GM19372 (cell line): ENCODE measurements around the gene SDK2.

Experiments used
- ATAC-seq: cut with Tn5 transposase; IDR thresholded peaks from one replicate; pipeline ENCODE4 v1.9.1; 2021; ENCODE audit warnings: mild to moderate bottlenecking, low read depth, moderate library complexity; ENCODE audit not compliant: unreplicated experiment

SDK2 gene

DNA sequence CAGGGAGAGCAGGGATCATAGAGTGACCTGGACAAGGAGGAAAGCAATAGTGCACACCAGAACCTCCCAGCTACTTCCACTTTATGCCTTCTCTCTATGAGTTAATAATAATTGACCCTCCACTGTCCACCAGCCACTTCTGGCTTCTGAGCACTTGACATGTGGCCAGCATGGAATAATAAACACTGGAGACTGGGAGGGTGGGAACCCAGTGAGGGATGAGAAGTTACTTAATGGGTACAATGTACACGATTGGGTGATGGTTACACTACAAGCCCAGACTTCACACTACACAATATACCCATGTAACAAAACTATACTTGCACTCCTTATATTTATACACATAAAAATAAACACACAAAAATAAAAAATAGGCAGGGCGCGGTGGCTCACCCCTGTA is 343.9 kb downstream of the SDK2 start:
- ATAC-seq, result no peak

DNA sequence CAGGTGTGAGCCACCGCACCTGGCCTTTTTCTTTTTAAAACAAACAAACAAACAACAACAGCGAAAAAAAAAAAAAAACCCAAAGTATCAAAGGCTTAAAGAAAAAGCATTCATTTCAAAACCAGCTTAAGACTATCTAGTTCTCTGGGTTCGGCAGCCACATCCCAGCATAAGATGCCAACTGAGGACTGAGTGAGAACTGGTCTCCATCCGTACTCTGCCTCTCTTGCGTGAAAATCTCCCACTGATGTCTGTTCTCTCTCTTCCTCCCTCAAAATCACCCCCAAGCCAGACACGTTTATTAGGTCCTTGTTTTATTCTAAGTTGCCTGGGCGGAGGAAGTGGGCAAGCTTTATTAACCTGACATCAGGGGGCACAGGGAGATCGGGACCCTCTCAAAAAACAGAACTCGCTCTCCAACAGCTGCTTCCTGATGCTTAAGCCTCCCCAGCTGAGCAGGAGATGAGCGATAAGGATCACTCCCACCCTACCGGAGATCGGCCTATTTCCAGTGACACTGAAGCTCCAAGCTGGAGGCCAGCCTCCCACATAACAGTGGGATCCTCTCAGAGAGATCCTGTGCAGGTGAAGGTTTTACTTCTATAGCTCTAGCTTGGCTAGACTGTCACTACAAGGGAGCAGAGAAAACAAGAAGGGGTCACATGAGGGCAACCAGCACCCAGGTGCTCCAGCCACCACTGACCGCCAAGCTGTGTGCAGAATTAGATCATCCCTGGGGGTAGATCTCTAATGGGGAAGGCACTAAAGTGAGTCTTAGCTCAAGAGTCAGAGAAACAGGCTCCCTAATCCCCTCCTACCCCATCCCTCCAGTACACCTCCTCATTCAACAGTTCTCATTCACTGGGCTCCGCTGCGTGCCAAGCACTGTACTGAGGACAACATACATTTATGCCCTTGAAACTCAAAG is 346.0 kb downstream of the SDK2 start:
- ATAC-seq, result no peak

GRCh38 chr17:73293480-73293911 is 350.7 kb downstream of the SDK2 start:
- ATAC-seq, result no peak

GRCh38 chr17:73293031-73293430 is 351.2 kb downstream of the SDK2 start:
- no peak for ATAC-seq

DNA sequence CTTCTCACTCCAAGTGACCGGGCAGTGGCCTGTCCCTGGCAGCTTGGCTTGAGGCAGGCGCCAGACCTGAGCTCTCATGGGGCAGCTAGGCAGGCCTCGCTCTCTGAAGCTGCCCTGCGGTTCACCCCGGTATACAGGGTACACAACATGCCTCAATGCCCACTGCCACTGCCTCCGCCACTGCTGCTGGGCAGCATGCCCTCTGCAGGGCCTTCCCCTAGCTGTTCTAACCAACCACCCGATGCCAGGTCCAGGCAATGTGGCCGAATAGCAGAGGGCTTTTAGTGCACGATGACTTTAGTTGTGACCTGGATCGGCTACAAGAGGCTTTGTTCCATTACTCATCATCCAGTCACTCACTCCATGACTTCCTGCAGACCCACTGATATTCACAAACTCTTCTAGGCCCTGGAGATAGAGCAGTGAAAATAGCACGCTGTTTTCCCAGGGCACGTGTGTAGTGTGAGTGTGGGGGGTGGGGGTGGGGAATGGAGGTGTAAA is 352.2 kb downstream of the SDK2 start:
- no peak for ATAC-seq

GRCh38 chr17:73291260-73291801 is 352.9 kb downstream of the SDK2 start:
- peak; percentile 88 for ATAC-seq

DNA sequence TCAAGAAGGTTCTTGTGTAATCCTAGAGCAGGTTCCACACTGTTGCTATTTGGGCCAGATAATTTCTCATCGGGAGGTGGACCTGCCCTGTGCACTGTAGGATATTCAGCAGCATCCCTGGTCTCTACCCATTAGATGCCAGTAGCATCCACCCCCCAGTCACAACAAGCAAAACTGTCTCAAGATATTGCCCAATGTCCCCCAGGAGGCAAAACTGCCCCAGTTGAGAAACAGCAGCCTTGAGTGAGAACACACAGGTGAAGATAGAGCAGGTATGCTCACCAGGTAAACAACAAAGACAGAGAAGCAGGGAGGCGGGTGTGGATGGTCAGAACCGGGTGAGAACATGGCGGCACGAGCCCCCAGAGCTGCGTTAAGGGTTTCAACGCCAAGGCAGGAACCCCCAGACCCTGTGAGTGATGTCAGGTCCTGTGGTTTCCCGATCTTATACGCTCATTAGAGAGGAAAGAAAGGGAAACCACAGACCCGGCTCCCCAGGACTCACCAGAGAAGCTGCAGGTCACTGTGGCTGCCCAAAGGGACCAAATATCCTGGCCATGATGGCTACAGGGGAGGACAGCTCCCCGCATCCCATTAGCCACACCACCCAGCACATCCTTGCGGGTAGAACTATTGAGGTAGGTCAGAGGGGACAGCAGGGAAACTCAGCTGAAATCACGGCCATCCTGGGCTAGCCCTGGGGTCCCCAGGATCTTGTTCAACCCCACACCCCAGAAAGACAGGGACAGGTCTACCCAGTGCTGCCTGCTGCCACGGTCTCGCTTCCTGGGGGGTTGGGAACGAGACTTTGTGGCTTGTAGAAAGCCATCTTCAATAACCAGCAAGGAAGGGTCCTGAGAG is 353.6 kb downstream of the SDK2 start:
- peak; percentile 14 for ATAC-seq

DNA sequence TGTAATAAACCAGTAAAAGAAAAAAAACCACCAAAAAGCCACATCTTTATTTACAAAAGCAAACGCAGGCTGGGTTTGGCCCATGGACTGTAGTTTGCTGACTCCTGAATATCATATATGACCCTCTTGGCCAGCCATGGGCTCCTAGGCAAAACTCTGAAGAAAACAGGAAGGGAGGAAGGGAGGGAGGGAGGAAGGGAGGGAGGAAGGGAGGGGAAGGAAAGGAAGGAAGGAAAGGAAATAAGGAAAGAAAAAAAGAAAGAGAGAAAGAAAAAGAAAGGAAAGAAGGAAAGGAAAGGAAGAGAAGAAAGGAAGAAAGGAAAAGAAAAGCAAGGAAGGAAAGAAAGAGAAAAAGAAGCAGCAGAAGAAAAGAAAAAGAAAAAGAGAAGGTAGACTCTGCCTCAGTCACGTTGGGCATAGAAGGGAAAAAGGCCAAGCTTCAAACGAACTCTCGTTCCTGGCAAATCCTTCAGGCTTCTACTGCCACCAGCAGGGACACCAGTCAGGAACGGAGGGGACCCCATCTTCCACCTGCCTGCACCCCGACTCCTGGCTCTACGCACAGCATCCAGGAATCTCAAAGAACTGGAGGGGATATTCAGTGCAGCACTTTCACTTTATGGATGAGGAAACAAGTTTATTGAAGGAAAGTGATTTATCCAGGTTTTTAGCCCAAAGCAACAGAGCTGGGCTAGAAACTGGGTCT is 354.5 kb downstream of the SDK2 start:
- ATAC-seq, result no peak

GRCh38 chr17:73288534-73289302 is 355.5 kb downstream of the SDK2 start:
- ATAC-seq, result no peak

- no peak for ATAC-seq
Measured at GRCh38 chr17:73286863-73287296, 357.4 kb downstream of the SDK2 start.

- ATAC-seq, result no peak
Measured at GRCh38 chr17:73285916-73286862, 358.1 kb downstream of the SDK2 start.

GRCh38 chr17:73285603-73285908 is 358.7 kb downstream of the SDK2 start:
- no peak for ATAC-seq

- ATAC-seq, result no peak
Measured at GRCh38 chr17:73284906-73285602, 359.2 kb downstream of the SDK2 start.
